8988T (cell line): ENCODE results near the gene FAM171A1.

Experiments
- DNase-seq: peaks from one replicate; pipeline ENCODE4 v3.0.0; 2011

FAM171A1 gene

DNA sequence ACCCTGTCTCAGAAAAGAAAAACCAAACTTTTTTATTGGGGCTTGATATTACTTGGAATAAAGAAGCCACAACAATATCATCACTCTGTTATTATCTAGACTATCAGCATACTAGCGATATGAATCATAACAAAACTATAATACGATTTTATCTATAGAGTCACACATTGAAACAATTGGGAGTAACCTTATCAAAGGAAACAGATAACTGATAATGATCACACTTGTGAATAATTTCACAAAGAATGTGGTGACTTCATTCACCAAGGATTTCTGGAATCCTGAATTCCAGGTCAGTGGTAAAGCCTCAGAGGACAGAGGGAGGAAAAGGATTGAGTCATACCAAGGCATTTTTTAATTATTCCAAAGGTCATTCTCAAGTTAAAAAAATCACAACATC is 170.5 kb downstream of the FAM171A1 start:
- no peak for DNase-seq

GRCh38 chr10:15197911-15198310 is 173.2 kb downstream of the FAM171A1 start:
- no peak for DNase-seq

GRCh38 chr10:15197276-15197675 is 173.8 kb downstream of the FAM171A1 start:
- DNase-seq = no peak

DNA sequence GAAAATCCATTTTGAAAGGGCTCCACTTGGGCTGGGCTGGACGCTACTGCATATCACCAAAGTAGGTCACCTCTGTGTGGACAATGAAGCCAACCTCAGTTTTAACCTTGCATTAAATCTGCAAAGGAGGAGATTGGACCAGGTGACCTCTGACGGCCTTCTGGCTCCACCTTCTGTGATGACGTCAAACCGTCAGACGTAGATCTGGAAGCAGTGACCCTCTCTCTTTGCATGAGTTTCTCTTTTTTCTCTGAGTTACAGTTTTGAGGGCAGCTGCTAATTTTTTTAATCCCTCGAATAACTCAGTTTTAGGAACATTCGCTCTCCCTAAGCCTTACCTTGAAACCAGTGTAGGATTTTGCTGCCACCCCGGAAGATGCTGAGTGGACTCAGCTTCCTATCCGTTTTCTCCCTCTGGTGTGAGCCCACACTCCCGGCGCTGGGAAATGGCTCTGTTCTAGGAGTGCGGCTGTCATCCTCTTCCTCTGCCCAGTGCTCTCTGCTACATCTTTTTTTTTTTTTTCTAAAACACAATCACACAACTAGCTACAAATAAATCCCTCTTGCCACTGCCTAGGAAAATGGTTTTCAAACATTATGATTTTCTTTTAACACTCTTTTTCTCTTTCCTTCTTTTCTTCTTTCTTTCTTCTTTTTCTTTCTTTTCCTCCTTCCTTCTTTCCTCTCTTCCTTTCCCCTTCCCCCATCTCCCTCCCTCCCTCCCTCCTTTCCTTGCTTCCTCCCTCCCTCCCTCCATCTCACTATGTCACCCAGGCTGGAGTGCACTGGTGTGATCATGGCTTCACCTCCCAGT is 174.9 kb downstream of the FAM171A1 start:
- DNase-seq = no peak

- no peak for DNase-seq
Measured at GRCh38 chr10:15189133-15189885, 181.8 kb downstream of the FAM171A1 start.

- DNase-seq = no peak
Measured at GRCh38 chr10:15188603-15189002, 182.5 kb downstream of the FAM171A1 start.

DNA sequence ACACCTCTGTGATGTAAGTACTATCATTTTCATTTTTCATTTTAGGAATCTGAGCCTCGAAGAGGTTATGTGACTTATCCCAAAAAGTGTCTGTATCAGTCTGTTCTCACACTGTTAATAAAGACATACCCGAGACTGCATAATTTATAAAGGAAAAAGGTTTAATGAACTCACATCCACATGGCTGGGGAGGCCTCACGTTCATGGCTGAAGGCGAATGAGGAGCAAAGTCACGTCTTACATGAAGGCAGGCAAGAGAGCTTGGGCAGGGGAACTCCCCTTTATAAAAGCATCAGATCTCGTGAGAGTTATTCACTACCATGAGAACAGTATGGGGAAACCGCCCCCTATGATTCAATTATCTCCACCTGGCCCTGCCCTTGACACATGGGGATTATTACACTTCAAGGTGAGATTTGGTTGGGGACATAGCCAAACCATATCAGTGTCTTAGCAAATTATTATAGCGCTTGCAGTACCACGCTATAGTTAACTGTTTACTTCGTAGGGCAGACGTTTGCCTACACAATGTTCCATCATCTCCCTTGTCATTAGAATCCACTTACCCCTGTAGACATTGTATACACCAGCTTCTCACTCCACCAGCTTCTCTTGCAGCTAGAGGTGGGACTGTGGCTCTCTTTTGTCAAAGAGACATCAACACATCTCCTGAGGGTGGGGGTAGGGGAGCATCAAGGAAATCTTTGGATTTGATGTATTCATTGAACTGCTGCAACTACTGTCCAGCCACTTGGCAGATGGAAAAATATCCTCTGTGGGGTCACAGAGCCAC is 187.2 kb downstream of the FAM171A1 start:
- no peak for DNase-seq

- DNase-seq = no peak
Measured at GRCh38 chr10:15182540-15183207, 188.4 kb downstream of the FAM171A1 start.

DNA sequence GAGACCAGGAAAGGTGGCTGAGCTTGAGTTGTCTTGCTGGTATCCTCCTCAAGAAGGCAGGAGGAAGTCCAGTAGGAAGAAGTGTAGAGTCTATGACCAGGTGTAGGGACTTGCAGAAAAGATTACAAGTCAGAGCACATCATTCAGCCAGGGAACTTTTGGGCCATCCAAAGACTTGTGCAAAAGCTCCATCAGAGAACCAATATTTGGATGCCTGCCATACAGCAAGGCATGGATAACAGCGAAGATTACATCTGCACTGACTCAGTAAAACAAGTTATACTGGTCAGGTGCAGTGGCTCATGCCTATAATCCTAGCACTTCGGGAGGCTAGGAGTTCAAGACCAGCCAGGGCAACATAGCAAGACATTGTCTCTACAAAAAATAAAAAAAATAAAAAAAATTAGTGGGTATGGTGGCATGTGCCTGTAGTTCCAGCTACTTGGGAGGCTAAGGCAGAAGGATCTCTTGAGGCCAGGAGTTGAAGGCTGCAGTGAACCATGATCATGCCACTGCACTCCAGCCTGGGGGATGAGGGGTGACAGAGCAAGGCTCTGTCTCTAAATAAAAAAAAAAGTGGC is 189.4 kb downstream of the FAM171A1 start:
- DNase-seq = no peak

- no peak for DNase-seq
Measured at GRCh38 chr10:15180736-15181135, 190.4 kb downstream of the FAM171A1 start.

GRCh38 chr10:15176269-15176668 is 194.8 kb downstream of the FAM171A1 start:
- DNase-seq = no peak

GRCh38 chr10:15175587-15175986 is 195.5 kb downstream of the FAM171A1 start:
- no peak for DNase-seq

GRCh38 chr10:15172306-15172840 is 198.7 kb downstream of the FAM171A1 start:
- DNase-seq = no peak

DNA sequence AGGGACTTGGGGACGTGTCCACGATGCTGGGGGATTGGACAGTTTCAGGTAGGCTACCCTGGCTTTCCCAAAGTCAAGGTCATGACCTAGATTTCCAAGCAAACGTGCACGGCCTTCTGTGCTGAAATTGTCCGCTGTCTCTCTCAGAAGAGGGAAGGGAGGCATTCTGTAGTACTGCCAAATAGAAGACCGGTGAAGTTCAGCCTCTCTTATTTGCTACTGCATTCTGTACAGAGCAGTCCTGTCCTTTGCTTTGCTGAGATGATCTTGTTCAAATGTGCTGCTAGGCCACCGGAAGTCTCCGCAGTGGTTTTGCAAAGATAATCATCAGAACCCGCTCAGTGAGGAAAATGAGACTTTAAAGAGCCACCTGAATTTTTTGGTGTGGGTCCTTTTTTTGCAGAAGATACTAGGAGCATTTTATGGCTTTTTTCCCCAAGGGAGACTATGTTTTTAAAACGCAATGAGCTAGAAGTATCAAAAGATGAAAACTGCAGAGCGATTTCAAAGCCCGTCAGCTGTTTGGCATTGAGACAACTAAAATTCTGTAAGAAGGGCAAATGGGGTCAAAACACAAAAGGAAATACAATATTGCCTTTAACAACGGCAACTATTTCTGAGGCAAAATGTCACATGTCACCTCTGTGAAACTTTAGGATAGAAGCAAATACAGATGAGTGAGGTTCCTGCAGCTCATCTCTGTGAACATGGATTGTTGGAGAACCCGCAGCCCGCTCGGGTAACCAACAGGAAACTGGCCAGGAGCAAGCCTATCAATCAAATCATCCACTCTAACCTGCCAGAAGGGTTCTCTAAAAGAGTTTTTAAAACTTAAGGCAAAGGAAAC is 201.3 kb downstream of the FAM171A1 start:
- no peak for DNase-seq

DNA sequence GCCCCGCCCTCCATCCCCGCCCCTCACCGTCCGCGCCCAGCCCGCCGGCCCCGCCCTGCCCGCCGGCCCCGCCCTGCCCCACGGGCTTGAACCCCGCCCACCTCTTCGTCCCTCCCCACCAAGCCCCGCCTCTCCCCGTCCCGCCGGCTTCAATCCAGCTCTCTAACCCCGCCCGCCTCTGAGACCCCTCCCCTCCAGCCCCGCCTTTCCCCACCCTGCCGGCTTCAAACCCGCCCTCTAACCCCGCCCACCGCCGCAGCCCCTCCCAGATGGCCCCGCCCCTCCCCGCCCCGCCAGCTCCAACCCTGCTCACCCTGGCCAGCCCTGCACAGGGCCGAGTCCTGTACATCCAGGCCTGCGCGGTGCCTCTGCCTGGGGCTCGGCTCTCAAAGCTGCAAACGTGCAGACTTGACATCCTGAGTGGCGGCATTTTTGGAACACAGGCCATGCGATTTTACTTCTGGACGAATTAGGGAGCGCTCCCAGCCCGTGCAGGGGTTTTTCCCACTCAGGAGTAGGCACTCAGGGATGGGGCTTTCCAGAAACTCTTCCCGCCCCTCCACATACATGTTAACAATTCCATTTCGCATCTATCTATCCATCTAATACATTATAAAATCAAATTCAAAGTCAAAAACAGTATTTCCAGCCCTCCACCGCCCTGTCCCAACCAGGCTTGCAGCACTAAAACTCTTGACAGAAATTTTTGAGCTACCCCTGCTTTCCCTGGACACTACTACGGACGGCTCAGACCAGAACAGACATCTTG is 202.1 kb downstream of the FAM171A1 start:
- DNase-seq = peak; percentile 86

DNA sequence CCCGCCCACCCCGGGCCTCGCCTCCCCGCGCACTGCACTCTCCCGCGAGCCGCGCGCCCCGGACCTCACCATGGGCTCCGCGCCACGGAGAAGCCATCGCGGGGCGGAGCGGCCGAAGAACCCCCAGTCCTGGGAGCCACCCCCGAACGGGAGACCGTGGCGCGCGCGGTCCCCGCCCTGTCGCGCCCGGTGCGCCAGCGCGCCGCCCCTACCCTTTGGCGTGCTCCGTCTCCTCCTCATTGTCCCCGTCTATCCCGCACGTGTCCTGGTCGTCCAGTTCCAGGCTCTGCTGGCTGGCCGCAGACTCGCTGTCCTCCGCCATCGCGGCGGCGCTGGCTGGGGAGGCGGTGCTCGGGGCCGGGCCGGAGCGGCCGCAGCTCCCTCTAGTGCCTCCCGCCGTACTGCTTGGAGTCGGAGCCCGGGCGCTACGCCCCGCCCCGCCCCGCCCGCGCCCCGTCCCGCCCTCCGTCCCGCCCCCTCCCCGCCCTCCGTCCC is 202.8 kb downstream of the FAM171A1 start, which contains the start of gene NMT2:
TSS of gene NMT2 (minus strand) at position 403 of the 495 bp plus-strand sequence. CDS start at position 322, 81 bp downstream.
- DNase-seq = peak; percentile 89

- peak; percentile 74 for DNase-seq
Measured at GRCh38 chr10:15167411-15168290, 203.4 kb downstream of the FAM171A1 start.

- no peak for DNase-seq
Measured at GRCh38 chr10:15166325-15166724, 204.8 kb downstream of the FAM171A1 start.

DNA sequence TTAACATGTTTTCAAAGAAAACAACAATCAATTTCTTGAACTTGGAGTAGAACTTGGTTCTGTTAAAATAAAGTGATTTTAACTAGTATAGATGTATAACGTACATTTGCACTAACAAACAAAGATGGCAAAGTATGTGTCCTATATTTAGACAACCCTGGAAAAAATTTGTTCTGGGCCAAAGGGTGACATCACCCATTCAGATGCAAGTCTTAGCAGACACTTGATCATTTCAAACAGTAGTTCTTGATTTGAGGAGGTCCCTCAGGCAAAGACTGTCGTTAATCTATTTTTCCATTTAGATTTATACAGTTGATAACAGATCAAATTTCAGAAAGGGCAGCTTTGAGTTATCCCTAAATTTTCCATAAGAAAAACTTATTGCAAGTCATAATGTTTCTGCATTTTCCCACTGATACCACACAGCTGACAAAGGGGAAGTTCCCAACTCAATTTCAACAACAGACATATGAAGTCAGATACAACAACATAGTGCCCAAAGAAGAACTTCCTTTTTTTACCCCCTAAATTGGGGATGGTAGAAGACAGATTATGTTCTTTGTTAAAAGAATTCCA is 207.7 kb downstream of the FAM171A1 start:
- no peak for DNase-seq
